HEK293T (cell line): Measurements from ENCODE around the gene VAV2.

ENCODE experiments used
- CTCF ChIA-PET: fragments of 350-600 bp; formaldehyde crosslinking; extraction: SDS; loops from one replicate; lab custom pipeline; 2021; ENCODE audit warnings: antibody characterized with exemption, inconsistent platforms; lab: Yijun Ruan, JAX
- POLR2A ChIA-PET: fragments of 350-600 bp; formaldehyde crosslinking; extraction: SDS; loops from one replicate; lab custom pipeline; 2020; ENCODE audit warnings: antibody characterized with exemption, inconsistent platforms; lab: Yijun Ruan, JAX
- DNase-seq: peaks from one replicate; pipeline ENCODE4 v3.0.0; 2012; ENCODE audit warnings: mixed read lengths; ENCODE audit errors: extremely low spot score
- ARNT ChIP-seq: fragments of 450-650 bp; IDR thresholded peaks from 2 replicates; pipeline ENCODE4 v1.6.1; 2017; ENCODE audit warnings: mild to moderate bottlenecking
- BHLHE40 ChIP-seq: fragments of 450-650 bp; IDR thresholded peaks from 2 replicates; pipeline ENCODE4 v1.6.1; 2016; ENCODE audit warnings: mild to moderate bottlenecking, moderate library complexity, borderline replicate concordance
- CTBP1 ChIP-seq: fragments of 450-650 bp; IDR thresholded peaks from 2 replicates; pipeline ENCODE4 v1.6.1; 2016; ENCODE audit warnings: borderline replicate concordance
- ELF4 ChIP-seq: fragments of 450-650 bp; IDR thresholded peaks from 2 replicates; pipeline ENCODE4 v1.6.1; 2017; ENCODE audit warnings: antibody characterized with exemption
- FOXA1 ChIP-seq: fragments of 450-650 bp; IDR thresholded peaks from 2 replicates; pipeline ENCODE4 v1.6.1; 2016; ENCODE audit warnings: mild to moderate bottlenecking
- FOXK2 ChIP-seq: fragments of 450-650 bp; IDR thresholded peaks from 2 replicates; pipeline ENCODE4 v1.6.1; 2016; ENCODE audit warnings: mild to moderate bottlenecking
- FOXM1 ChIP-seq: fragments of 450-650 bp; IDR thresholded peaks from 2 replicates; pipeline ENCODE4 v1.6.1; 2017; ENCODE audit warnings: mild to moderate bottlenecking, borderline replicate concordance
- HDGF ChIP-seq: fragments of 450-650 bp; IDR thresholded peaks from 2 replicates; pipeline ENCODE4 v1.6.1; 2017; ENCODE audit warnings: antibody characterized with exemption, borderline replicate concordance
- L3MBTL2 ChIP-seq: fragments of 450-650 bp; conservative IDR thresholded peaks from 2 replicates; pipeline ENCODE4 v1.6.1; 2016; ENCODE audit warnings: mild to moderate bottlenecking
- LEF1 ChIP-seq: fragments of 450-650 bp; IDR thresholded peaks from 2 replicates; pipeline ENCODE4 v1.6.1; 2017; ENCODE audit warnings: mild to moderate bottlenecking, borderline replicate concordance
- NFRKB ChIP-seq: fragments of 450-650 bp; IDR thresholded peaks from 2 replicates; pipeline ENCODE4 v1.6.1; 2016; ENCODE audit warnings: mild to moderate bottlenecking, moderate library complexity
- PKNOX1 ChIP-seq: fragments of 450-650 bp; IDR thresholded peaks from 2 replicates; pipeline ENCODE4 v1.6.1; 2016
- SP1 ChIP-seq: fragments of 450-650 bp; IDR thresholded peaks from 2 replicates; pipeline ENCODE4 v1.6.1; 2017
- SUZ12 ChIP-seq: fragments of 450-650 bp; IDR thresholded peaks from 2 replicates; pipeline ENCODE4 v1.6.1; 2016; ENCODE audit warnings: mild to moderate bottlenecking
- TARDBP ChIP-seq: fragments of 450-650 bp; IDR thresholded peaks from 2 replicates; pipeline ENCODE4 v1.6.1; 2016
- ZNF384 ChIP-seq: fragments of 450-650 bp; IDR thresholded peaks from 2 replicates; pipeline ENCODE4 v1.6.1; 2016

The VAV2 gene

GRCh38 chr9:133854048-133854447 lies 138.1 kb downstream of the VAV2 start:
- POLR2A ChIA-PET: no interaction called here
- no peak for TF ChIP-seq ELF4
- TF ChIP-seq LEF1: no peak
- TF ChIP-seq ARNT: no peak
- no peak for TF ChIP-seq CTBP1
- TF ChIP-seq SP1: no peak
- no peak for TF ChIP-seq ZNF384
- no peak for DNase-seq
- CTCF ChIA-PET: no interaction called here

- DNase-seq: no peak
- ChIA-PET POLR2A (no interaction called here), CTCF (no interaction called here)
- TF ChIP-seq FOXK2: no peak
- TF ChIP-seq TARDBP: no peak
- no peak for TF ChIP-seq ZNF384
- no peak for TF ChIP-seq HDGF
- no peak for TF ChIP-seq PKNOX1
- no peak for TF ChIP-seq CTBP1
- TF ChIP-seq FOXM1: no peak
- TF ChIP-seq SP1: no peak
- TF ChIP-seq SUZ12: no peak
- TF ChIP-seq ARNT: no peak
- TF ChIP-seq LEF1: no peak
- no peak for TF ChIP-seq ELF4
- TF ChIP-seq L3MBTL2: no peak
- no peak for TF ChIP-seq FOXA1
- TF ChIP-seq NFRKB: no peak
Observed at GRCh38 chr9:133853331-133853730, 138.8 kb downstream of the VAV2 start.

- ChIA-PET POLR2A (no interaction called here), CTCF (no interaction called here)
- DNase-seq: no peak
- TF ChIP-seq ZNF384 (no peak), ELF4 (no peak), CTBP1 (no peak), FOXM1 (no peak), PKNOX1 (no peak), SUZ12 (no peak), SP1 (no peak), LEF1 (no peak), BHLHE40 (no peak), NFRKB (no peak)
Observed at GRCh38 chr9:133852431-133852830, 139.7 kb downstream of the VAV2 start.

- TF ChIP-seq ELF4 (no peak), PKNOX1 (no peak), SP1 (no peak)
- no peak for DNase-seq
- ChIA-PET CTCF (no interaction called here), POLR2A (no interaction called here)
Observed at GRCh38 chr9:133851693-133852092, 140.4 kb downstream of the VAV2 start.

GRCh38 chr9:133850937-133851336 lies 141.2 kb downstream of the VAV2 start:
- CTCF ChIA-PET: no interaction called here
- POLR2A ChIA-PET: no interaction called here
- DNase-seq: no peak
- TF ChIP-seq ARNT (no peak), TARDBP (no peak), ZNF384 (no peak), ELF4 (no peak), NFRKB (no peak), LEF1 (no peak), BHLHE40 (no peak), CTBP1 (no peak), SP1 (no peak)

- TF ChIP-seq FOXK2 (no peak), SUZ12 (no peak), PKNOX1 (no peak), ARNT (no peak), L3MBTL2 (no peak), BHLHE40 (no peak)
- ChIA-PET CTCF (no interaction called here), POLR2A (no interaction called here)
- no peak for DNase-seq
Observed at GRCh38 chr9:133850161-133850560, 142.0 kb downstream of the VAV2 start.

GRCh38 chr9:133849110-133849670 lies 142.9 kb downstream of the VAV2 start:
- DNase-seq: no peak
- ChIA-PET CTCF (no interaction called here), POLR2A (no interaction called here)
- TF ChIP-seq ARNT (no peak), SUZ12 (no peak), TARDBP (no peak), FOXK2 (no peak), L3MBTL2 (no peak), NFRKB (no peak), CTBP1 (no peak), PKNOX1 (no peak), BHLHE40 (no peak), FOXA1 (no peak), SP1 (no peak), ZNF384 (no peak)
